HG03565 (cell line): Measurements from ENCODE around the gene DIPK1A.

ENCODE experiments used
- ATAC-seq: cut with Tn5 transposase; IDR thresholded peaks from one replicate; pipeline ENCODE4 v1.9.1; 2021; ENCODE audit warnings: mild to moderate bottlenecking, moderate library complexity; ENCODE audit not compliant: unreplicated experiment

The DIPK1A gene

DNA sequence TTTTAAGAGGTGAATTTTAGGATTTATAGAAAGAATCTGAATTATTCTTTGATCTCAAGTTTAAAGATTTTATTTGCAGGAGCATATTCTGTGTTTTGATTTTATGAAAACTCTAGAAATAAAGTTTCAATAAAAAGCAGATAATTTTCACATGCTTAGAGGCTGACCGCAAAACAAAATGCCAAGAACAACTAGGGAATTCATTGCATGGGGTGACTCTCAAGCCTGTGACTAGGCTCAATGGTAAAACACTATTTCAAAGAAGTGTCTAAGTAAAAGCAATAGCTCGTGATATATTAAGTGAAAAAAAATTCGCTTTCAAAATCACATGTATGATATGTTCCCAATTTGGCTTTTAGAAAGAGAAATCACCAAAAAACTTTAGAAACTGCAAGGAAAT lies 79.9 kb downstream of the DIPK1A start:
- no peak for ATAC-seq

- no peak for ATAC-seq
Measured at GRCh38 chr1:92879316-92879968, 81.8 kb downstream of the DIPK1A start.

- no peak for ATAC-seq
Measured at GRCh38 chr1:92877792-92878191, 83.5 kb downstream of the DIPK1A start.

- ATAC-seq, result no peak
Measured at GRCh38 chr1:92877081-92877711, 84.1 kb downstream of the DIPK1A start.

- ATAC-seq, result no peak
Measured at GRCh38 chr1:92876351-92876750, 84.9 kb downstream of the DIPK1A start.

GRCh38 chr1:92874987-92875386 lies 86.3 kb downstream of the DIPK1A start:
- ATAC-seq, result no peak

DNA sequence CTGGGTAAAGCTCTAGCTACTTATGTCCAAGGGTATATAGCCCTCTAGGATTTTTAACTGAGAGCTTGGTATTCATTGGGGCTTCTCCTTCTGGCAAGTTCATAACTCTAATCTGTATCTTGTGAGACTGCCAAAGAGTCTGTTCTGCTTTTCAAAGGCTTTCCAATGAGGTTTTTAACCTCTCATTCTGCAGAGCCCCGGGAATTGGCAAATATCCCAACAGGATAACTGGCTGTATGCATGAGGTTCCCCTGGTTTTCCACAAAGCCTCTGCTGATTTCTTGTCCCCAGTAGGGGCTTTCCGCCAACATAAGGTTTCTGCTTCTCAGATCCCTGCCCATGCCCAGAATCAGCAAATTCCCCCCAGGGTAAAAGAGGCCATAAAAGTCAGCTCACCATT lies 88.5 kb downstream of the DIPK1A start:
- no peak for ATAC-seq

- ATAC-seq, result no peak
Measured at GRCh38 chr1:92870591-92870990, 90.7 kb downstream of the DIPK1A start.

DNA sequence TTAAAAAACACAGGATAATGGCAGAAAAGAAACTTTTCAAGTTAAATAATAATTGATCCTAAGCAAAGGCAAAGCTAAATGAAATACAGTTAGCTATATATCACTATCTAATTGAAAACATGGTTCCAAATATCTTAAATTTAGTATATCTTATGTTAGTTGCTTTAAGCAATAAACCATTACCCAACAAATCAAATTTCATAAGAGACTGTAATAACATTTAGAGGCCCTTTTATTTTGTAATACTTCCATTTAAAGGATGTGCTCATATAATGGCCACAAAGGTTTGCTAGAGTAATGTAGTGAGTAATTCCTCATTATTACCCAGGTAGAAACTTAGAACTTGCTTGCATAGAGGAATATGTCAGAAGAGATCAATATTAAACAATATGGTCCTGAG lies 97.1 kb downstream of the DIPK1A start:
- no peak for ATAC-seq

DNA sequence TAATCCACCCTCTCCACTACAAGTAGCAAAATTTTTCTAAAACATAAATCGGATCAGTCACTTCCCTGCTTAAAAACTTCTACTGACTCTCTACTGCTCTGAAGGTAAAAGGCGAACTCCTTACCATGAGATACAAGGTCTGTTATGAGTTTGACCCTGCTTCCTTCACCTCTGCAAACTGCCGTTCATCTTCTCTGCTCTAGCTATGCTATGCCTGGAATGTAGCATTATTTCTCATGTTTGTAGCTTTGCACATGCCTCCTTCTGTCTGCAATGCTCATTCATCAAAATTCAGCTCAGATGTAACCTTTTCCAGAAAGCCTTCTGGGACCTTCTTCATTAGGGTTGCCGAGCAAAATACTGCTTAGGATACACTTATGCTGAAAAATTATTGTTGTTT lies 98.7 kb downstream of the DIPK1A start:
- ATAC-seq, result no peak

DNA sequence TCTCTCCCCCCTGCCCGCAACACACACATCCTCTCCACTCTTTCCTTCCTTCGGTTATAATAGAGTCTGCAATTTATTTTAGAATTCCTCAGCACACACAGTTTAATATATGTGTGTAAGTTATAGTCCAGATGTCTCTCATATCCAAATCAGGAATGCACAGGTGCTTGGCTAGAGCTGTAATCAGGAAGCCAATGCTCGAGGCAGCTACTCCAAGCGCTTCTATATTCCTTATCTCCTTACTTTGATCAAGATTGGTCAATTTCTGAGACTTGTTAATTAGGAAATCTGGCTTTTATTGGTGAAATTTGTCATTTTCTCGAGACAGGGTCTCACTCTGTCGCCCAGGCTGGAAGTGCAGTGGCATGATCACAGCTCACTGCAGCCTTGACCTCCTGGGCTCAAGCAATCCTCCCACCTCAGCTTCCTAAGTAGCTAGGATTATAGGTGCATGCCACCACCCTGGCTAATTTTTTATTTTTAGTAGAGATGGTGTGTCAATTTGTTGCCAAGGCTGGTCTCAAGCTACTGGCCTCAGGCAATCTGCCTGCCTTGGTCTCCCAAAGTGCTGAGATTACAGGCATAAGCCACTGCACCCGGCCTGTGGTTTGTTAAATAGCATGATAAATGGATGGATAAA lies 101.7 kb downstream of the DIPK1A start:
- ATAC-seq, result no peak

GRCh38 chr1:92858564-92859399 lies 102.5 kb downstream of the DIPK1A start:
- ATAC-seq, result no peak

DNA sequence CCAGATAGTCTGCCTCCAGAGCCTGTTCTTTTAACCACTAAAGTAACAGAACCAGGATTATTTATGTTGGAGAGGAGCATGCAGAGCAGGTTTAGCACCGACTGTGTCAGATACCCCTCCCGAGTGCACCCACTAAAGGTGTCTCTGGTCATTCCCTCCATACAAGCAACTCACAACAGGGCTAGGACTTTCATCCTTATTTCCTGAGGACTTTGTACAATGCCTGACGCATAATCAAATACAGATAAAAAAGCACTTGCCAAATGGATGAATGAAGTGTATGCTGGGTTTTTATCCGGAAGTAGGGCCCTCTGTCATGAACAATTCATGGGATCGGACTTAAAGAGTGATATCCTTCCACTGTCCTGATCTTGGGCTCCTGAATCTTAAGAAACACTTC lies 103.4 kb downstream of the DIPK1A start:
- no peak for ATAC-seq

GRCh38 chr1:92855236-92855635 lies 106.0 kb downstream of the DIPK1A start:
- no peak for ATAC-seq

DNA sequence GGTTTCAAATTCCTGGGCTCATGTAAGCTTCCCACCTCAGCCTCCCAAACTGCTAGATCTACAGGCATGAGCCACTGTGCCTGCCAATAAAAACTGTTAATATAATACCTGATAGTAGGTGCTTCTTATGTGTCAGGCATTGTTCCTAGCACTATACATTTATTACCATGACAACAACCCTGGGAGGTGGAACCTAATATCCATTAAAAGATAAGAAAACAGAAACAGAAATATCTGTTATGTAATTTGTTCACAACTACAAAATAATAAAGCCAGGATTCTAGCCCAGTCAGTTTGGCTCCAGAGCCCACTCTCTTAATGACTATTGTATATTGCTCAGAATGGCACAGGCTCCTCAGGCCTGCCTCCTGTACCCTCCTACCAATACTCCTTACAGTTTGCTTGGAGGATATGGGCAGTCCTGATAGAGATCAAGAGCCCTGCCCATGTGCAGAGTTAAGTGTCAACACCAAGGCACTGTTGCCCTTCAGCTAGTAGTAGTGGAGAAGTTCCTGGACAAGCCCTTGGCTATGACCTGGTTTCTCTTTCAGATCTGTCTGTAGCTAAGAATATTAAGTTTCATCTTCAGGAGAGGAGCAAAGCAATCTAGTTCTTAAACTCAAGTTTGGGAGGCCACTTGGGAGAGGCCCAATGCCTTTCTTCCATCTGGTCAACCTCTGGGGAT lies 107.0 kb downstream of the DIPK1A start:
- ATAC-seq, result no peak

GRCh38 chr1:92853299-92853698 lies 108.0 kb downstream of the DIPK1A start:
- no peak for ATAC-seq

GRCh38 chr1:92851729-92852128 lies 109.5 kb downstream of the DIPK1A start:
- no peak for ATAC-seq

GRCh38 chr1:92850019-92850418 lies 111.2 kb downstream of the DIPK1A start:
- ATAC-seq, result no peak

DNA sequence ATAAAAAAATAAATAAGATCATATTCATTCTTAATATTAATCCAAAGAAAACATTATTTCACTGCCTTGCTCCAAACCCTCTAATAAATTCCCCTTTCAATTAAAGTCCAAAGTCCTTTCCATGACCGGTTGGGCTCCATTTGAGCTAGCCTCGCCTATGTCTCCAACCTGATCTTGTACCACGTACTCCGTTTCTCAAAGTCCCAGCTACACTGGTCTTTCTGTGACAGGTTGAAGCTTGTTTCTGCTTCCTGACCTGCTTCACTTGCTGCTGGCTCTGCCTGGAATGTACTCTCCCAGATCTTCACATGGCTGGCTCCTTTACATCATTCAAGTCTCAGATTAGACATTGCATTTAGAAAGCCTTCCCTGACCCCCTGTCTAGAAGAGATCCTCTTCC lies 113.1 kb downstream of the DIPK1A start:
- ATAC-seq, result no peak

DNA sequence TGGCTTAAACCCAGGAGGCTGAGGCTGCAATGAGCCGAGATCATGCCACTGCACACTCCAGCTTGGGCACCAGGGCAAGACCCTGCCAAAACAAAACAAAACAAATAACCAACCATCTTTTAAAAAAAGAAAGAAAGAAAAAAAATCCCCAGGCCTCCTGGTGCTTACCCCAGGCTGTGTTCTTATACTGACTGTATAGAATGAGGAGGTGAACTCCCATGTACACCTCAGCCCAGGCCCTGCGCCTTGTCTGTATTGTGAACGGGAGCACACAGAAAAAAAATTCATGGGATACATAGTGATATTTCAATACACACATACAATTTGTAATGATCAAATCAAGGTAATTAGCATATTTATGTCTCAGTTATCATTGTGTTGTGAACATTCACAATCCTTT lies 115.4 kb downstream of the DIPK1A start:
- no peak for ATAC-seq

- ATAC-seq, result no peak
Measured at GRCh38 chr1:92844439-92844838, 116.8 kb downstream of the DIPK1A start.
